Smooth muscle cell of bladder (primary cell): ENCODE data around the gene RAD51C. TPM values are rescaled to one million over a fixed set of nuclear protein-coding genes. Genes with fewer than 3 reads are reported as not detected.

ENCODE experiments used
- total RNA-seq: library from RNA; depleted of rRNA; stranded (reverse); fragments of >200 nt; gene quantifications from 2 replicates; pipeline ENCODE4 v1.2.3, GENCODE V29; 2014

Gene RAD51C
- 17.2 and 21.4 TPM in 2 replicates for total RNA-seq

GRCh38 chr17:58692239-58693055 is at the start of gene RAD51C:
TSS of gene RAD51C (plus strand) at chr17:58692602. CDS start at chr17:58692644, 42 bp downstream.

GRCh38 chr17:58691701-58692238 is 632 bp upstream of the RAD51C start, which contains the start of gene TEX14:
TSS of gene TEX14 (minus strand) at chr17:58692045. CDS start at chr17:58652001, 40,044 bp downstream.

GRCh38 chr17:58755577-58756245 is 63.3 kb downstream of the RAD51C start, which contains the start of gene PPM1E:
TSS of gene PPM1E (plus strand) at chr17:58755854.

Other genes with a start within 250 kb of the RAD51C start
- gene HSF5, start 204.2 kb upstream of the RAD51C start, total RNA-seq: not detected in 2 replicates
- 28.7 and 37.2 TPM in 2 replicates for gene MTMR4, start 178.0 kb upstream of the RAD51C start, total RNA-seq
- under 0.01 TPM in 1 of 2 replicates, not detected in the other for gene TEX14, start 557 bp upstream of the RAD51C start, total RNA-seq
- 0.09 and 0.14 TPM in 2 replicates for gene PPM1E, start 63.3 kb downstream of the RAD51C start, total RNA-seq